HepG2 (cell line): Measurements from ENCODE around the gene PBOV1. TPM values are rescaled to one million over a fixed set of nuclear protein-coding genes. Genes with fewer than 3 reads are reported as not detected.

Experiments
- ATAC-seq: fragments of 200-7000 bp; cut with Tn5 transposase; 3 replicates; pipeline ENCODE4 v1.9.1; 2020; ENCODE audit warnings: mild to moderate bottlenecking, moderate library complexity
- BruUV-seq: library from RNA; stranded (reverse); fragments of 400-500 nt; replicated peaks from 2 replicates; lab custom pipeline; 2021; lab: Mats Ljungman, UMichigan
- CTCF ChIA-PET: fragments of 300-600 bp; formaldehyde crosslinking; extraction: SDS; loops from one replicate; lab custom pipeline; 2021; ENCODE audit warnings: low total read pairs, inconsistent platforms, low intra/inter-chr PET ratio; lab: Yijun Ruan, JAX
- POLR2A ChIA-PET: fragments of 350-600 bp; sonication (Branson Sonifier 250); formaldehyde crosslinking; loops from one replicate; lab custom pipeline; 2020; ENCODE audit warnings: antibody characterized with exemption, inconsistent platforms; lab: Yijun Ruan, JAX
- DNase-seq: peaks from one replicate; pipeline ENCODE4 v3.0.0-alpha.2; 2015; ENCODE audit warnings: low spot score
- FAIRE-seq: peaks from 3 replicates; lab custom pipeline; 2011; peaks lifted over from hg19 to GRCh38; lab: Jason Lieb, UNC
- H2AFZ ChIP-seq: one replicate; pipeline ENCODE4 v1.6.1; 2011; ENCODE audit warnings: low read length, inconsistent platforms
- H3K27ac ChIP-seq: fragments of 300-600 bp; 3 replicates; pipeline ENCODE4 v1.8.0; 2011; ENCODE audit warnings: mixed run types, mild to moderate bottlenecking, mixed read lengths, low read length, inconsistent platforms; ENCODE audit not compliant: insufficient read depth; ENCODE audit errors: extremely low read length
- H3K27me3 ChIP-seq, 2 experiments: fragments of 200-600 bp in 1 of 2; 2 replicates in 1 of 2; 3 replicates in 1 of 2; pipeline versions ENCODE4 v1.6.0 to v1.8.0; 2011; ENCODE audit warnings: low read length in 2 of 2, mild to moderate bottlenecking in 2 of 2, moderate library complexity in 2 of 2, inconsistent platforms in 1 of 2; ENCODE audit not compliant: insufficient read depth in 2 of 2, control insufficient read depth in 1 of 2
- H3K36me3 ChIP-seq, 2 experiments: fragments of 200-600 bp in 1 of 2; replicated peaks in 1 of 2; 2 replicates in 1 of 2; 3 replicates in 1 of 2; pipeline versions ENCODE4 v1.5.1 to v1.8.0; 2011; ENCODE audit warnings: low read length in 2 of 2, inconsistent platforms in 1 of 2; ENCODE audit not compliant: insufficient read depth in 2 of 2, control insufficient read depth in 1 of 2
- H3K4me1 ChIP-seq: 2 replicates; pipeline ENCODE4 v1.5.1; 2012; ENCODE audit warnings: low read length, inconsistent platforms; ENCODE audit not compliant: insufficient read depth
- H3K4me2 ChIP-seq: 2 replicates; pipeline ENCODE4 v1.6.0; 2011; ENCODE audit warnings: low read depth, low read length, inconsistent platforms
- H3K4me3 ChIP-seq, 3 experiments: fragments of 200-600 bp in 1 of 3; sonication (generic), shearing (Covaris generic) in 1 of 3; replicated peaks in 1 of 3; 2 replicates each; pipeline ENCODE4 v1.5.1; 2011 to 2016; ENCODE audit warnings: low read length in 3 of 3, inconsistent platforms in 2 of 3, low read depth in 2 of 3, mild to moderate bottlenecking in 2 of 3, control low read depth in 1 of 3, mixed read lengths in 1 of 3; ENCODE audit not compliant: insufficient read depth in 1 of 3
- H3K79me2 ChIP-seq: one replicate; pipeline ENCODE4 v1.6.1; 2011; ENCODE audit warnings: low read length, inconsistent platforms; ENCODE audit not compliant: insufficient read depth
- H3K9ac ChIP-seq: 2 replicates; pipeline ENCODE4 v1.6.0; 2011; ENCODE audit warnings: mild to moderate bottlenecking, low read depth, low read length, inconsistent platforms; ENCODE audit not compliant: insufficient read depth
- H3K9me3 ChIP-seq: 2 replicates; pipeline ENCODE4 v1.5.1; 2012; ENCODE audit warnings: mild to moderate bottlenecking, low read length
- H4K20me1 ChIP-seq: 2 replicates; pipeline ENCODE4 v1.6.0; 2011; ENCODE audit warnings: inconsistent platforms, mild to moderate bottlenecking, low read length, moderate library complexity; ENCODE audit not compliant: insufficient read depth
- CAMTA2 ChIP-seq: sonication (generic); formaldehyde crosslinking; IDR thresholded peaks from 2 replicates; pipeline ENCODE4 v1.4.0; 2020; ENCODE audit warnings: mild to moderate bottlenecking, missing genetic modification reagents, borderline replicate concordance
- CHCHD3 ChIP-seq: sonication (generic); formaldehyde crosslinking; IDR thresholded peaks from 2 replicates; pipeline ENCODE4 v1.8.0; 2022; ENCODE audit warnings: mild to moderate bottlenecking, missing genetic modification reagents, moderate library complexity
- FOXA1 ChIP-seq, 2 experiments: fragments of 450-650 bp in 1 of 2; sonication (generic) in 1 of 2; formaldehyde crosslinking in 1 of 2; IDR thresholded peaks; 2 replicates each; pipeline versions ENCODE4 v1.4.0 to v1.6.1; 2016 to 2020; ENCODE audit warnings: missing genetic modification reagents in 1 of 2
- GABPA ChIP-seq, 2 experiments: IDR thresholded peaks; 2 replicates each; pipeline ENCODE4 v1.6.1; 2011 to 2016; ENCODE audit warnings: low read depth in 2 of 2, low read length in 1 of 2, missing biosample characterization in 1 of 2, missing genetic modification characterization in 1 of 2
- HMGXB3 ChIP-seq: sonication (generic); formaldehyde crosslinking; IDR thresholded peaks from 2 replicates; pipeline ENCODE4 v1.4.0; 2020; ENCODE audit warnings: missing genetic modification reagents, borderline replicate concordance
- ZBTB33 ChIP-seq: sonication (generic); formaldehyde crosslinking; IDR thresholded peaks from 2 replicates; pipeline ENCODE4 v1.4.0; 2020; ENCODE audit warnings: missing genetic modification reagents
- ZBTB38 ChIP-seq: sonication (generic); formaldehyde crosslinking; IDR thresholded peaks from 2 replicates; pipeline ENCODE4 v1.5.1; 2020; ENCODE audit warnings: mild to moderate bottlenecking, missing genetic modification reagents
- ZBTB4 ChIP-seq: sonication (generic); formaldehyde crosslinking; IDR thresholded peaks from 2 replicates; pipeline ENCODE4 v1.4.0; 2020; ENCODE audit warnings: missing genetic modification reagents, mild to moderate bottlenecking, borderline replicate concordance
- ZNF639 ChIP-seq: conservative IDR thresholded peaks from 2 replicates; pipeline ENCODE4 v1.6.1; 2018; ENCODE audit warnings: missing genetic modification reagents
- ZNF672 ChIP-seq: sonication (generic); formaldehyde crosslinking; IDR thresholded peaks from 2 replicates; pipeline ENCODE4 v1.8.1; 2022; ENCODE audit warnings: missing genetic modification reagents
- ZNF761 ChIP-seq: sonication (generic); formaldehyde crosslinking; conservative IDR thresholded peaks from 2 replicates; pipeline ENCODE4 v1.4.0; 2020; ENCODE audit warnings: mild to moderate bottlenecking, missing genetic modification reagents
- WGBS: methylation state at CpG from one replicate; pipeline ENCODE4 v1.1.6; 2017; ENCODE audit warnings: low lambda C conversion rate; 5-methylcytosine and 5-hydroxymethylcytosine counted together
- in situ Hi-C: cut with HindIII; loops from 2 replicates; pipeline ENCODE4 v1.10.0; 2017; ENCODE audit warnings: low pct_unique_long_range_greater_than_20kb; ENCODE audit not compliant: extremely low pct_ligation_motif_present
- intact Hi-C: fragments of 100-400 bp; cut with micrococcal nuclease; formaldehyde crosslinking; loops from one replicate; pipeline ENCODE4 v1.10.0; 2022; ENCODE audit not compliant: unreplicated experiment
- polyA plus RNA-seq, 8 experiments: library from polyadenylated mRNA; depleted of rRNA in 3 of 8; stranded (reverse) in 7 of 8; unstranded in 1 of 8; fragments of >200 nt; fragmentation: Illumina TruSeq in 4 of 8; extraction: Trizol in 4 of 8; gene quantifications; 2 replicates each; pipeline versions ENCODE4 v1.2.1 to v1.2.3, GENCODE V29; 2011 to 2016; ENCODE audit warnings: low read depth in 4 of 8, missing spikeins in 1 of 8, mixed read lengths in 1 of 8; ENCODE audit not compliant: insufficient read depth in 1 of 8
- total RNA-seq, 5 experiments: library from RNA; depleted of rRNA; stranded (reverse); fragments of >200 nt; fragmentation: Illumina TruSeq; extraction: Trizol; gene quantifications; 2 replicates each; pipeline ENCODE4 v1.2.3, GENCODE V29; 2016; ENCODE audit warnings: low read depth in 1 of 5

The PBOV1 gene
- total and polyA plus RNA-seq, 2 of the 13 experiments (the other 11 are each of a cell fraction or from before 2014, with no cell fraction given): not detected

- 88% methylated on average over 11 of the region's 11 CpGs for WGBS
- Histone ChIP-seq H3K27ac (no peak overlapping the region), H3K9me3 (no peaks in the 10 kb centered on the region), H3K79me2 (no peaks in the 10 kb centered on the region), H3K4me3 (no peak overlapping the region), H3K4me2 (no peak overlapping the region), H2AFZ (no peak overlapping the region), H3K9ac (no peak overlapping the region), H3K36me3 (no peaks in the 10 kb centered on the region), H4K20me1 (no peaks in the 10 kb centered on the region), H3K4me1 (peaks cover 78% of the 10 kb centered on the region), H3K27me3 (no peaks in the 10 kb centered on the region)
- in situ Hi-C loops: no loop called here
- no peak for DNase-seq
- CTCF ChIA-PET: no interaction called here
- POLR2A ChIA-PET: no interaction called here
- no peak for FAIRE-seq
- BruUV-seq: no TSS peak
- intact Hi-C loops: no loop called here
- ATAC-seq: no peak
- TF ChIP-seq CHCHD3: no peak
- TF ChIP-seq ZBTB33 (CRISPR knock-in tag): peak; percentile 92
- TF ChIP-seq CAMTA2 (CRISPR knock-in tag): no peak
- TF ChIP-seq ZBTB38 (CRISPR knock-in tag): peak; percentile 33; the same call in 1 of the 2 replicates
- no peak for TF ChIP-seq FOXA1 (IDR thresholded peaks at IDR 0.05)
- TF ChIP-seq FOXA1 (CRISPR knock-in tag; IDR thresholded peaks at IDR 0.05): 0 out of 2 replicates have a peak, but pooled peaks have one; percentile 11
- 0 out of 2 replicates have a peak, but pooled peaks have one; percentile 52 for TF ChIP-seq ZBTB4 (CRISPR knock-in tag)
- TF ChIP-seq HMGXB3 (CRISPR knock-in tag): no peak
- TF ChIP-seq GABPA (IDR thresholded peaks at IDR 0.05; ENCODE audit: low read depth, low read length): no peak
- TF ChIP-seq GABPA (CRISPR knock-in tag; IDR thresholded peaks at IDR 0.05; ENCODE audit: low read depth): no peak
- TF ChIP-seq ZNF672 (CRISPR knock-in tag): no peak
- no peak for TF ChIP-seq ZNF761 (CRISPR knock-in tag)
- no peak for TF ChIP-seq ZNF639
These were observed 11.4 kb upstream of the PBOV1 start for GRCh38 chr6:138229663-138230179.
